CD4-positive, alpha-beta T cell (primary cell): ENCODE measurements around the gene TRIM44. TPM values are rescaled to one million over a fixed set of nuclear protein-coding genes. Genes with fewer than 3 reads are reported as not detected.

ENCODE experiments used
- ATAC-seq: fragments of 200-7000 bp; cut with Tn5 transposase; one replicate; pipeline ENCODE4 v1.10.0; 2022; ENCODE audit warnings: mild to moderate bottlenecking; ENCODE audit not compliant: poor library complexity
- CTCF ChIA-PET: fragments of 350-600 bp; sonication (Branson Sonifier 250); formaldehyde crosslinking; loops from one replicate; lab custom pipeline; 2021; ENCODE audit warnings: antibody characterized with exemption, inconsistent platforms; lab: Charles Lee
- POLR2A ChIA-PET: fragments of 350-600 bp; sonication (Branson Sonifier 250); formaldehyde crosslinking; loops from one replicate; lab custom pipeline; 2021; ENCODE audit warnings: antibody characterized with exemption, inconsistent platforms; lab: Charles Lee
- DNase-seq, 14 experiments: peaks; one replicate each; pipeline ENCODE4 v3.0.0-alpha.2; 2013 to 2020; ENCODE audit warnings: mixed read lengths in 2 of 14
- H3K27ac ChIP-seq, 2 donors: one replicate each; pipeline versions ENCODE4 v1.5.1 to v1.7.0; 2013; ENCODE audit warnings: low read length in 2 of 2, low read depth in 1 of 2, mild to moderate bottlenecking in 1 of 2
- H3K27me3 ChIP-seq, 2 experiments: 1 replicate in 1 of 2; 2 replicates in 1 of 2; pipeline versions ENCODE4 v1.6.1 to v1.7.0; 2013; ENCODE audit warnings: low read length in 2 of 2, control low read depth in 1 of 2, mild to moderate bottlenecking in 1 of 2, moderate library complexity in 1 of 2; ENCODE audit not compliant: insufficient read depth in 2 of 2, control insufficient read depth in 1 of 2
- H3K36me3 ChIP-seq: one replicate; pipeline ENCODE4 v1.6.1; 2013; ENCODE audit warnings: low read length, control low read depth; ENCODE audit not compliant: insufficient read depth
- H3K4me1 ChIP-seq: one replicate; pipeline ENCODE4 v1.6.1; 2013; ENCODE audit warnings: low read length, control low read depth; ENCODE audit not compliant: insufficient read depth
- H3K4me3 ChIP-seq: one replicate; pipeline ENCODE4 v1.5.1; 2013; ENCODE audit warnings: mild to moderate bottlenecking, low read length, moderate library complexity
- H3K9me3 ChIP-seq, 2 experiments: 1 replicate in 1 of 2; 2 replicates in 1 of 2; pipeline versions ENCODE4 v1.6.1 to v1.7.0; 2013; ENCODE audit warnings: low read length in 2 of 2, mild to moderate bottlenecking in 2 of 2, control low read depth in 1 of 2, moderate library complexity in 1 of 2; ENCODE audit not compliant: control insufficient read depth in 1 of 2, insufficient read depth in 1 of 2
- H3K27ac Mint-ChIP-seq: one replicate; pipeline ENCODE4 v1.8.0; 2020; ENCODE audit warnings: mixed read lengths
- H3K27me3 Mint-ChIP-seq: one replicate; pipeline ENCODE4 v1.8.0; 2021; ENCODE audit warnings: mixed read lengths
- H3K36me3 Mint-ChIP-seq: one replicate; pipeline ENCODE4 v1.8.0; 2021; ENCODE audit warnings: low read depth, mixed read lengths
- H3K4me1 Mint-ChIP-seq: one replicate; pipeline ENCODE4 v1.8.0; 2021; ENCODE audit warnings: low read depth, mixed read lengths
- H3K4me3 Mint-ChIP-seq: one replicate; pipeline ENCODE4 v1.8.0; 2020; ENCODE audit warnings: mild to moderate bottlenecking, mixed read lengths
- H3K9me3 Mint-ChIP-seq: one replicate; pipeline ENCODE4 v1.8.0; 2020; ENCODE audit warnings: mixed read lengths
- intact Hi-C, 2 experiments: fragments of 100-400 bp; cut with DNase I in 1 of 2; cut with micrococcal nuclease in 1 of 2; formaldehyde crosslinking; loops; one replicate each; pipeline versions ENCODE4 v1.15.1 to v1.9.0; 2023 to 2025; cut with DNase I, micrococcal nuclease
- total RNA-seq, 174 experiments: library from RNA in 2 of 174; stranded (reverse) in 2 of 174; gene quantifications; one replicate each; pipeline ENCODE4 v1.2.3 and lab custom pipeline; 2021 to 2026
- TF ChIP-seq, protein P1 (sequence below): fragments of 200-600 bp; IDR thresholded peaks from one replicate; pipeline ENCODE4 v1.8.0; 2022; ENCODE audit warnings: antibody characterized with exemption, mild to moderate bottlenecking

The TRIM44 gene
- total RNA-seq, 2 experiments from 2014 or later: 32.1 to 36.7 TPM

- Histone ChIP-seq H3K27ac (no peak overlapping the region), H3K36me3 (no peaks in the 10 kb centered on the region), H3K4me1 (peaks cover 5% of the 10 kb centered on the region), H3K4me3 (no peak overlapping the region), H3K9me3 (peaks cover 0 to 10% of the 10 kb centered on the region in 2 experiments), H3K27me3 (no peaks in the 10 kb centered on the region)
- no peak overlapping the region for H3K27ac Mint-ChIP-seq
- H3K36me3 Mint-ChIP-seq: peaks cover 22% of the 10 kb centered on the region
- TF ChIP-seq, protein P1, sequence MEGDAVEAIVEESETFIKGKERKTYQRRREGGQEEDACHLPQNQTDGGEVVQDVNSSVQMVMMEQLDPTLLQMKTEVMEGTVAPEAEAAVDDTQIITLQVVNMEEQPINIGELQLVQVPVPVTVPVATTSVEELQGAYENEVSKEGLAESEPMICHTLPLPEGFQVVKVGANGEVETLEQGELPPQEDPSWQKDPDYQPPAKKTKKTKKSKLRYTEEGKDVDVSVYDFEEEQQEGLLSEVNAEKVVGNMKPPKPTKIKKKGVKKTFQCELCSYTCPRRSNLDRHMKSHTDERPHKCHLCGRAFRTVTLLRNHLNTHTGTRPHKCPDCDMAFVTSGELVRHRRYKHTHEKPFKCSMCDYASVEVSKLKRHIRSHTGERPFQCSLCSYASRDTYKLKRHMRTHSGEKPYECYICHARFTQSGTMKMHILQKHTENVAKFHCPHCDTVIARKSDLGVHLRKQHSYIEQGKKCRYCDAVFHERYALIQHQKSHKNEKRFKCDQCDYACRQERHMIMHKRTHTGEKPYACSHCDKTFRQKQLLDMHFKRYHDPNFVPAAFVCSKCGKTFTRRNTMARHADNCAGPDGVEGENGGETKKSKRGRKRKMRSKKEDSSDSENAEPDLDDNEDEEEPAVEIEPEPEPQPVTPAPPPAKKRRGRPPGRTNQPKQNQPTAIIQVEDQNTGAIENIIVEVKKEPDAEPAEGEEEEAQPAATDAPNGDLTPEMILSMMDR: no peak
- no peak for DNase-seq
- POLR2A ChIA-PET: interaction anchor here (0.6 kb wide), 1 partner anchor 396 kb away, joined by 3 read pairs; no protein-coding TSS in a partner anchor
- CTCF ChIA-PET: no interaction called here
- peaks cover 71% of the 10 kb centered on the region for H3K4me1 Mint-ChIP-seq
- H3K9me3 Mint-ChIP-seq: no peaks in the 10 kb centered on the region
- H3K27me3 Mint-ChIP-seq: no peaks in the 10 kb centered on the region
- intact Hi-C loops: no loop called here
- no peak overlapping the region for H3K4me3 Mint-ChIP-seq
- ATAC-seq: no peak
Measured at GRCh38 chr11:35780951-35781860, 118.6 kb downstream of the TRIM44 start.

DNA sequence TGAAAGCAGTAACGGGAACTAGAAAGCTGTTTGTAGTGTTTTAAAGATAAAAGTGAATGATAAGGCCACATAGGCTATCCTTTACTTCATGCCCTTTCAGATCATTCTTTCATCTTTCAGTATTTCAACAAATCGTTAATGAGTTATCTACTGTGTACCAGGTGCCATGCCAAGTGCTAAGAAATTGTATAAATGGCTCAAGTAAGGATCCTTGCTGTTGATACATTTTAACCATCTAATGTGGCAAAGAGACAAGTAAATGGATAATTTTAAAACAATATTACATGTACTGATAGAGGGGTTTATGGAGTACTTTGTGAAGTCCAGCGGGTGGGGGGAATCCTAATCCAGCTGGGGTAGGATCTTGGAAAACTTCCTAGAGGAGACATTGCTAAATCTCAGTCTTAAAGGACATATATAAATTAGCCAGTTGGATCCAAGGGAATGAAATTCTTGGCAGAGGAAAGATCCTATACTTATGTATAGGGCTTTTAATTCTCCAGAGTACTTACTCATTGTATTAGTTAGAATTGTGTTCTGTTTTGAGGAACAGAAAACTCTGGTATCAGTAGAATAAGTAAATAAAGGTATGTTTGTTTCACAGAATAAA, 119.4 kb downstream of the TRIM44 start:
- Mint-ChIP-seq H3K27me3 (no peaks in the 10 kb centered on the region), H3K4me3 (no peak overlapping the region), H3K27ac (no peak overlapping the region), H3K36me3 (peaks cover 20% of the 10 kb centered on the region), H3K4me1 (peaks cover 76% of the 10 kb centered on the region), H3K9me3 (no peaks in the 10 kb centered on the region)
- Histone ChIP-seq H3K27me3 (no peaks in the 10 kb centered on the region), H3K4me1 (peaks cover 5% of the 10 kb centered on the region), H3K9me3 (peaks cover 0 to 10% of the 10 kb centered on the region in 2 experiments), H3K4me3 (no peak overlapping the region), H3K27ac (no peak overlapping the region), H3K36me3 (no peaks in the 10 kb centered on the region)
- TF ChIP-seq, protein P1: no peak
- ChIA-PET POLR2A (no interaction called here), CTCF (no interaction called here)
- no peak for DNase-seq
- intact Hi-C loops: no loop called here
- ATAC-seq: no peak

DNA sequence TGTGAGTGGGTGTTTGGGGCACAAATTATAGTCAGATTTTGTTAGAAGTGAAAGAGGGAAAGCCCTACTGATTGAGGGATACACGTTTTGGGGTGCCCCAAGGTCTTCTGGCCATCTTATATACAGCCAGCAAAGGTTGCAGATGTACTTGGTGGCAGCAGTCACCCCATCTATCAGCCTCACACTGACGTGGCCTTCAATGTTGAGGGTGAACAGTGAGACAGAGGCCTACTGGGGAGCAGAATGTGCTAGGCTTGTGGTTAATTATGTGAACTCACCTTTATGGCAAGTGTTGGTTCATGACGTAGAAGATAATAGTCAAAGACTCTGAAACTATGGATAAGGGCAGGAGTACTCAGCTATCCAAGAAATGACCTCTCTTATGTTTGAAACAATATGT, 121.2 kb downstream of the TRIM44 start:
- H3K36me3 Mint-ChIP-seq: peaks cover 10% of the 10 kb centered on the region
- no peaks in the 10 kb centered on the region for H3K27me3 Mint-ChIP-seq
- no peak overlapping the region for H3K27ac Mint-ChIP-seq
- ATAC-seq: no peak
- Histone ChIP-seq H3K9me3 (peaks cover 0 to 6% of the 10 kb centered on the region in 2 experiments), H3K27ac (no peak overlapping the region), H3K36me3 (no peaks in the 10 kb centered on the region), H3K4me3 (no peak overlapping the region), H3K4me1 (peaks cover 5% of the 10 kb centered on the region), H3K27me3 (no peaks in the 10 kb centered on the region)
- H3K4me1 Mint-ChIP-seq: peaks cover 88% of the 10 kb centered on the region
- TF ChIP-seq, protein P1: no peak
- no peaks in the 10 kb centered on the region for H3K9me3 Mint-ChIP-seq
- no peak for DNase-seq
- CTCF ChIA-PET: no interaction called here
- POLR2A ChIA-PET: no interaction called here
- no peak overlapping the region for H3K4me3 Mint-ChIP-seq
- intact Hi-C loops: no loop called here
